A549 (cell line): ENCODE data around the gene KRT84. TPM values are rescaled to one million over a fixed set of nuclear protein-coding genes. Genes with fewer than 3 reads are reported as not detected.

Experiments used
- ATAC-seq, 2 experiments: fragments of 200-7000 bp in 1 of 2; fragments of >200 bp in 1 of 2; cut with Nextera tagmentation in 1 of 2; cut with Tn5 transposase in 1 of 2; 3 replicates each; pipeline versions ENCODE4 v1.8.0 to v1.9.1; 2018 to 2020; ENCODE audit warnings: mild to moderate bottlenecking in 1 of 2, moderate library complexity in 1 of 2
- CTCF ChIA-PET: fragments of 300-600 bp; sonication (Branson Sonifier 250); formaldehyde crosslinking; extraction: SDS; loops from one replicate; lab custom pipeline; 2021; ENCODE audit warnings: antibody characterized with exemption, inconsistent platforms; lab: Yijun Ruan, JAX
- POLR2A ChIA-PET: fragments of 350-600 bp; formaldehyde crosslinking; extraction: SDS; loops from one replicate; lab custom pipeline; 2021; ENCODE audit warnings: antibody characterized with exemption, inconsistent platforms; lab: Yijun Ruan, JAX
- DNase-seq, 2 experiments: peaks; one replicate each; pipeline versions ENCODE4 v3.0.0 to v3.0.0-alpha.2; 2011 to 2016; ENCODE audit warnings: low read depth in 1 of 2, low spot score in 1 of 2
- FAIRE-seq: peaks from 2 replicates; lab custom pipeline; 2011; peaks lifted over from hg19 to GRCh38; lab: Jason Lieb, UNC
- H3K27ac ChIP-seq, 2 experiments: fragments of >200 bp; sonication (Bioruptor Twin); formaldehyde crosslinking; 3 replicates each; pipeline ENCODE4 v1.5.1; 2016 to 2017
- H3K4me1 ChIP-seq: fragments of >200 bp; sonication (Bioruptor Twin); formaldehyde crosslinking; 3 replicates; pipeline ENCODE4 v1.6.1; 2016
- H3K4me2 ChIP-seq: fragments of >200 bp; sonication (Bioruptor Twin); formaldehyde crosslinking; 3 replicates; pipeline ENCODE4 v1.6.1; 2016
- H3K4me3 ChIP-seq: fragments of >200 bp; sonication (Bioruptor Twin); formaldehyde crosslinking; 3 replicates; pipeline ENCODE4 v1.5.1; 2016
- H3K9me3 ChIP-seq: fragments of >200 bp; sonication (Bioruptor Twin); formaldehyde crosslinking; 3 replicates; pipeline ENCODE4 v1.6.1; 2016
- ATOH8 ChIP-seq: fragments of 250-450 bp; sonication (Bioruptor Pico); IDR thresholded peaks from 2 replicates; pipeline ENCODE4 v1.5.0; 2020; ENCODE audit warnings: low read depth, mild to moderate bottlenecking, moderate library complexity
- BHLHE40 ChIP-seq: IDR thresholded peaks from 2 replicates; pipeline ENCODE4 v1.6.1; 2012; ENCODE audit warnings: low read depth, low read length, inconsistent platforms
- ESRRA ChIP-seq: fragments of 150-350 bp; IDR thresholded peaks from 2 replicates; pipeline ENCODE4 v1.6.1; 2014; ENCODE audit warnings: mild to moderate bottlenecking, low read length, borderline replicate concordance
- FOSL2 ChIP-seq, 2 experiments: fragments of 450-650 bp in 1 of 2; fragments of >200 bp in 1 of 2; sonication (Bioruptor Twin) in 1 of 2; formaldehyde crosslinking; IDR thresholded peaks; 2 replicates each; pipeline versions ENCODE4 v1.5.0 to v1.6.1; 2016 to 2020; ENCODE audit warnings: mild to moderate bottlenecking in 1 of 2, moderate library complexity in 1 of 2
- GATA3 ChIP-seq: IDR thresholded peaks from 2 replicates; pipeline ENCODE4 v1.6.1; 2012; ENCODE audit warnings: borderline replicate concordance
- HEYL ChIP-seq: fragments of 250-450 bp; sonication (Bioruptor Pico); IDR thresholded peaks from 2 replicates; pipeline ENCODE4 v1.8.0; 2021; ENCODE audit warnings: mild to moderate bottlenecking, moderate library complexity
- JUNB ChIP-seq: fragments of >200 bp; sonication (Bioruptor Twin); formaldehyde crosslinking; IDR thresholded peaks from 2 replicates; pipeline ENCODE4 v1.6.1; 2016
- KDM1A ChIP-seq: fragments of 200-600 bp; sonication (generic); IDR thresholded peaks from 2 replicates; pipeline ENCODE4 v1.6.1; 2016; ENCODE audit warnings: low read depth, mild to moderate bottlenecking
- KDM5A ChIP-seq: fragments of 200-600 bp; sonication (generic); IDR thresholded peaks from 2 replicates; pipeline ENCODE4 v1.6.1; 2016; ENCODE audit warnings: antibody characterized with exemption, mild to moderate bottlenecking
- MAFK ChIP-seq: fragments of 450-650 bp; IDR thresholded peaks from 2 replicates; pipeline ENCODE4 v1.6.1; 2014; ENCODE audit not compliant: partially characterized antibody
- MAZ ChIP-seq: fragments of 150-350 bp; IDR thresholded peaks from 2 replicates; pipeline ENCODE4 v1.6.1; 2014; ENCODE audit warnings: antibody characterized with exemption, low read depth, low read length, borderline replicate concordance
- NFE2L2 ChIP-seq: fragments of 150-350 bp; conservative IDR thresholded peaks from 2 replicates; pipeline ENCODE4 v1.6.1; 2014; ENCODE audit warnings: low read length
- NPAS2 ChIP-seq: fragments of 250-450 bp; sonication (Bioruptor Pico); IDR thresholded peaks from 2 replicates; pipeline ENCODE4 v1.8.0; 2022; ENCODE audit warnings: mild to moderate bottlenecking, moderate library complexity, borderline replicate concordance
- NR3C1 ChIP-seq: fragments of >200 bp; sonication (Bioruptor Twin); formaldehyde crosslinking; IDR thresholded peaks from 3 replicates; pipeline ENCODE4 v1.6.1; 2017
- RAD21 ChIP-seq, 2 experiments: fragments of >200 bp in 1 of 2; sonication (Bioruptor Twin) in 1 of 2; formaldehyde crosslinking in 1 of 2; IDR thresholded peaks in 1 of 2; conservative IDR thresholded peaks in 1 of 2; 2 replicates in 1 of 2; 3 replicates in 1 of 2; pipeline ENCODE4 v1.6.1; 2012 to 2018; ENCODE audit warnings: inconsistent platforms in 1 of 2
- RARB ChIP-seq: fragments of 250-450 bp; sonication (Bioruptor Pico); IDR thresholded peaks from 2 replicates; pipeline ENCODE4 v1.8.0; 2021; ENCODE audit warnings: mild to moderate bottlenecking, moderate library complexity
- RCOR1 ChIP-seq: fragments of 150-350 bp; IDR thresholded peaks from 2 replicates; pipeline ENCODE4 v1.6.1; 2014; ENCODE audit warnings: antibody characterized with exemption, low read length, low read depth
- SMC3 ChIP-seq: fragments of >200 bp; sonication (Bioruptor Twin); formaldehyde crosslinking; IDR thresholded peaks from 3 replicates; pipeline ENCODE4 v1.6.1; 2018; ENCODE audit warnings: inconsistent platforms
- ZNF302 ChIP-seq: fragments of 250-450 bp; sonication (Bioruptor Pico); IDR thresholded peaks from 2 replicates; pipeline ENCODE4 v1.9.0; 2021; ENCODE audit warnings: inconsistent platforms, mild to moderate bottlenecking, moderate library complexity
- whole genome bisulfite sequencing: methylation state at CpG from one replicate; pipeline ENCODE4 v1.1.6; 2017; ENCODE audit errors: missing lambda C conversion rate; 5-methylcytosine and 5-hydroxymethylcytosine counted together
- polyA plus RNA-seq, 4 experiments: library from polyadenylated mRNA; depleted of rRNA in 3 of 4; stranded (reverse); fragments of >200 nt; fragmentation: RNase III in 1 of 4; extraction: RNeasy Plus Mini Kit Qiagen cat#74134 plus additional on column Dnase treatment in 1 of 4; gene quantifications; 2 replicates in 3 of 4; 3 replicates in 1 of 4; pipeline ENCODE4 v1.2.3, GENCODE V29; 2011 to 2017
- TF ChIP-seq, protein P1 (sequence below): fragments of 450-650 bp; IDR thresholded peaks from 2 replicates; pipeline ENCODE4 v1.6.1; 2014; ENCODE audit warnings: antibody characterized with exemption
- TF ChIP-seq, protein P2 (sequence below): fragments of >200 bp; sonication (Bioruptor Twin); formaldehyde crosslinking; IDR thresholded peaks from 2 replicates; pipeline ENCODE4 v1.6.1; 2016

Gene KRT84
- polyA plus RNA-seq, 2 of the 4 experiments (the other 2 are of a cell fraction) = not detected

DNA sequence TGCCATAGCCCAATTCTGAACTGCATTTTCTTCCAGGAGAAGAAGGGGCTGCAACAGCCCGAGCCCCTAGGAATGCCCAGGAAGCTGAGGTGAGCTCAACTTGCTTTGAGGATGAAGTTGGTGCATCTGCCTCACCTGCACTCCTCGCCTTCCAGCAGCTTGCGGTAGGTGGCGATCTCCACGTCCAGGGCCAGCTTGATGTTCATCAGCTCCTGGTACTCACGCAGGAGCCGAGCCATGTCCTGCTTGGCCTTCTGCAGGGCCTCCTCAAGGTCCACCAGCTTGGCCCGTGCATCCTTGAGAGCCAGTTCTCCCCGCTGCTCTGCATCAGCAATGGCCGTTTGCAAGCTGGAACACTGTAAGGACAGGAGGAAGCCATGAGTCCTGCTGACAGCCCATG, 42.7 kb upstream of the KRT84 start:
- ATAC-seq (peak in 1 of 2 experiments; percentile 45; a peak in 3 of 6 replicates), FAIRE-seq (no peak), DNase-seq (no peak)
- CTCF ChIA-PET = interaction anchor here (0.7 to 2.5 kb wide), 7 partner anchors 12 to 457 kb away, joined by 3 to 12 read pairs (median 4); no protein-coding TSS in a partner anchor
- POLR2A ChIA-PET = interaction anchor here (0.9 kb wide), 1 partner anchor 15 kb away, joined by 4 read pairs; no protein-coding TSS in a partner anchor
- Histone ChIP-seq H3K4me2 (no peak overlapping the region), H3K9me3 (no peaks in the 10 kb centered on the region), H3K4me1 (no peaks in the 10 kb centered on the region), H3K4me3 (no peak overlapping the region), H3K27ac (no peak overlapping the region)
- 47% methylated on average over 10 of the region's 10 CpGs for WGBS
- TF ChIP-seq RAD21 (conservative IDR thresholded peaks at IDR 0.05 in 1 of 2, IDR thresholded peaks at IDR 0.05 in 1 of 2) (0 out of 5 replicates have a peak, but pooled peaks of 1 of the 2 experiments have one; percentile 12), SMC3 (no peak), ESRRA (no peak)

GRCh38 chr12:52427083-52427482, 41.6 kb upstream of the KRT84 start:
- TF ChIP-seq MAZ (no peak), ZNF302 (CRISPR knock-in tag) (no peak), RARB (CRISPR knock-in tag) (no peak), FOSL2 (IDR thresholded peaks at IDR 0.05) (no peak), FOSL2 (CRISPR knock-in tag; IDR thresholded peaks at IDR 0.05) (no peak), JUNB (no peak), NFE2L2 (no peak), KDM1A (no peak), GATA3 (no peak), HEYL (no peak), RAD21 (conservative IDR thresholded peaks at IDR 0.05 in 1 of 2, IDR thresholded peaks at IDR 0.05 in 1 of 2) (no peak)
- TF ChIP-seq, protein P1, sequence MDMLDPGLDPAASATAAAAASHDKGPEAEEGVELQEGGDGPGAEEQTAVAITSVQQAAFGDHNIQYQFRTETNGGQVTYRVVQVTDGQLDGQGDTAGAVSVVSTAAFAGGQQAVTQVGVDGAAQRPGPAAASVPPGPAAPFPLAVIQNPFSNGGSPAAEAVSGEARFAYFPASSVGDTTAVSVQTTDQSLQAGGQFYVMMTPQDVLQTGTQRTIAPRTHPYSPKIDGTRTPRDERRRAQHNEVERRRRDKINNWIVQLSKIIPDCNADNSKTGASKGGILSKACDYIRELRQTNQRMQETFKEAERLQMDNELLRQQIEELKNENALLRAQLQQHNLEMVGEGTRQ = no peak
- ChIA-PET CTCF (interaction anchor here (0.8 to 2.5 kb wide), 5 partner anchors 14 to 458 kb away, joined by 3 to 12 read pairs (median 3); no protein-coding TSS in a partner anchor), POLR2A (no interaction called here)
- Histone ChIP-seq H3K9me3 (no peaks in the 10 kb centered on the region), H3K4me3 (no peak overlapping the region), H3K4me2 (no peak overlapping the region), H3K4me1 (no peaks in the 10 kb centered on the region), H3K27ac (no peak overlapping the region)
- no peak for DNase-seq
- WGBS = 61% methylated on average over 1 of the region's 1 CpG
- ATAC-seq = no peak
- FAIRE-seq = no peak

GRCh38 chr12:52426034-52426433, 40.6 kb upstream of the KRT84 start:
- TF ChIP-seq KDM5A (no peak), NFE2L2 (no peak), RAD21 (conservative IDR thresholded peaks at IDR 0.05 in 1 of 2, IDR thresholded peaks at IDR 0.05 in 1 of 2) (no peak), ATOH8 (CRISPR knock-in tag) (no peak), MAFK (no peak), RCOR1 (no peak), BHLHE40 (no peak), NR3C1 (no peak), NPAS2 (no peak), HEYL (no peak)
- TF ChIP-seq, protein P2, sequence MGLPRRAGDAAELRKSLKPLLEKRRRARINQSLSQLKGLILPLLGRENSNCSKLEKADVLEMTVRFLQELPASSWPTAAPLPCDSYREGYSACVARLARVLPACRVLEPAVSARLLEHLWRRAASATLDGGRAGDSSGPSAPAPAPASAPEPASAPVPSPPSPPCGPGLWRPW = no peak

More at GRCh38 chr12:52426034-52426433, 40.6 kb upstream of the KRT84 start:
- 68% methylated on average over 2 of the region's 2 CpGs for WGBS
- no peak overlapping the region for H3K4me3 ChIP-seq
- H3K4me1 ChIP-seq = no peaks in the 10 kb centered on the region
- H3K27ac ChIP-seq = no peak overlapping the region
- ChIA-PET CTCF (interaction anchor here (1.2 to 1.8 kb wide), 2 partner anchors 10 to 445 kb away, joined by 3 to 4 read pairs; no protein-coding TSS in a partner anchor), POLR2A (no interaction called here)
- no peaks in the 10 kb centered on the region for H3K9me3 ChIP-seq
- ATAC-seq (no peak), FAIRE-seq (no peak), DNase-seq (no peak)
- no peak overlapping the region for H3K4me2 ChIP-seq
